ENCODE measurements around the gene INPP4B. TPM values are rescaled to one million over a fixed set of nuclear protein-coding genes. Genes with fewer than 3 reads are reported as not detected.

INPP4B gene
- total RNA-seq, 1 experiment from 2014 or later, result 0.07 TPM

DNA sequence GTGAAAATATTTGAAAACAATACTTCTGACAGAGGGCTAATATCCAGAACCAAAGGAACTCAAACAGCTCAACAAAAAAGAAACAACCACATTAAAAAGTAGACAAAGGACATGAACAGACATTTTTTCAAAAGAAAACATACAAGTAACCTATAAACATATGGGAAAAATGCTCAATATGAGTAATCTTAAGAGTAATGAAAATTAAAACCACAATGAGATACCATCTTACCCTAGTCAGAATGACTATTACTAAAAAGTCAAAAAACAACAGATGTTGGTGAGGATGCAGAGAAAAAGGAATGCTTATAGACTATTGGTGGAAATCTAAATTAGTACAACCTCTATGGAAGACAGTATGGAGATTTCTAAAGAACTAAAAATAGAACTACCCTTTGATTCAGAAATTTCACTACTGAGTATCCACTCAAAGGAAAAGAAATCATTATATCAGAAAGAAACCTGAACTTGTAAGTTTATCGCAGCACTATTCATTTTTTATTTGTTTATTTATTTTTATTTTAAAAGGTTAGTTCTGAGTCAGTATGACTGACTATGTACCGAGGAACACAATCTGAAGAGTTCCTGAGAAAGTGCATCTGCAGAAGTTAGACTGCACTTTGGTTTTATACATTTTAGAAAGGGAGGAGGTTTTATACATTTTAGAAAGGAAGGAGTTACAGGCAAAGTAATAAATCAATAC, 231.3 kb downstream of the INPP4B start:
- Histone ChIP-seq H4K91ac (ENCODE audit: insufficient read length, low read depth, low read length) (no peak overlapping the region), H3K27me3 (ENCODE audit: insufficient read depth, low read length) (no peaks in the 10 kb centered on the region), H3K79me1 (ENCODE audit: insufficient read depth, low read depth, low read length, poor library complexity, severe bottlenecking) (no peaks in the 10 kb centered on the region), H3T11ph (ENCODE audit: low read length) (no peak overlapping the region), H4K20me1 (ENCODE audit: control insufficient read depth, insufficient read depth, insufficient read length) (no peaks in the 10 kb centered on the region), H3K79me2 (ENCODE audit: insufficient read depth, low read length) (no peaks in the 10 kb centered on the region), H2BK15ac (ENCODE audit: low read depth, low read length) (no peak overlapping the region), H3K14ac (ENCODE audit: insufficient read depth, low read length) (no peak overlapping the region), H4K5ac (ENCODE audit: insufficient read length, low read depth, low read length) (no peak overlapping the region), H2BK120ac (ENCODE audit: low read depth, low read length, poor library complexity, severe bottlenecking) (no peak overlapping the region), H2BK12ac (ENCODE audit: insufficient read length, low read depth, low read length) (no peak overlapping the region), H3K56ac (ENCODE audit: insufficient read length, low read depth, low read length) (no peak overlapping the region), H3K23me2 (ENCODE audit: insufficient read length, low read depth, low read length, poor library complexity, severe bottlenecking) (no peaks in the 10 kb centered on the region), H2AFZ (ENCODE audit: low read length) (no peak overlapping the region), H2BK20ac (ENCODE audit: low read depth, low read length, poor library complexity, severe bottlenecking) (no peak overlapping the region), H3K4me2 (ENCODE audit: insufficient read depth, insufficient read length, low read length) (no peak overlapping the region), H3K23ac (ENCODE audit: insufficient read length, low read depth, low read length) (no peak overlapping the region), H3K4me1 (ENCODE audit: insufficient read depth, low read length) (no peaks in the 10 kb centered on the region), H2BK5ac (ENCODE audit: insufficient read length, low read length) (no peak overlapping the region), H3K9me3 (ENCODE audit: control insufficient read depth, low read depth, low read length) (no peaks in the 10 kb centered on the region), H2AK5ac (ENCODE audit: insufficient read length, low read length) (no peak overlapping the region), H3K4ac (ENCODE audit: low read depth, low read length) (no peak overlapping the region), H4K8ac (replicated peaks; ENCODE audit: insufficient read length, low read depth, low read length) (no peak overlapping the region), H3K27ac (ENCODE audit: insufficient read length, low read depth, low read length) (no peak overlapping the region), H3K9ac (ENCODE audit: extremely low read depth, insufficient read length, low read length) (no peak overlapping the region), H3K18ac (ENCODE audit: insufficient read length, low read depth, low read length) (no peak overlapping the region)
- H3K4me3 Mint-ChIP-seq, result no peak overlapping the region
- no peak overlapping the region for H3K27ac Mint-ChIP-seq
- H3K4me1 Mint-ChIP-seq, result peaks cover 0 to 5% of the 10 kb centered on the region in 2 experiments; a peak in 2 of 4 replicates
- no CpG with 5 or more reads among the region's 2 CpGs for WGBS (ENCODE audit: extremely low coverage, insufficient read length, low lambda C conversion rate)
- H3K36me3 Mint-ChIP-seq (ENCODE audit: insufficient read depth in 1 of 3, low read depth in 3 of 3), result no peaks in the 10 kb centered on the region
- H3K27me3 Mint-ChIP-seq (ENCODE audit: low read depth), result no peaks in the 10 kb centered on the region
- DNase-seq, result no peak
- TF ChIP-seq, protein P1, sequence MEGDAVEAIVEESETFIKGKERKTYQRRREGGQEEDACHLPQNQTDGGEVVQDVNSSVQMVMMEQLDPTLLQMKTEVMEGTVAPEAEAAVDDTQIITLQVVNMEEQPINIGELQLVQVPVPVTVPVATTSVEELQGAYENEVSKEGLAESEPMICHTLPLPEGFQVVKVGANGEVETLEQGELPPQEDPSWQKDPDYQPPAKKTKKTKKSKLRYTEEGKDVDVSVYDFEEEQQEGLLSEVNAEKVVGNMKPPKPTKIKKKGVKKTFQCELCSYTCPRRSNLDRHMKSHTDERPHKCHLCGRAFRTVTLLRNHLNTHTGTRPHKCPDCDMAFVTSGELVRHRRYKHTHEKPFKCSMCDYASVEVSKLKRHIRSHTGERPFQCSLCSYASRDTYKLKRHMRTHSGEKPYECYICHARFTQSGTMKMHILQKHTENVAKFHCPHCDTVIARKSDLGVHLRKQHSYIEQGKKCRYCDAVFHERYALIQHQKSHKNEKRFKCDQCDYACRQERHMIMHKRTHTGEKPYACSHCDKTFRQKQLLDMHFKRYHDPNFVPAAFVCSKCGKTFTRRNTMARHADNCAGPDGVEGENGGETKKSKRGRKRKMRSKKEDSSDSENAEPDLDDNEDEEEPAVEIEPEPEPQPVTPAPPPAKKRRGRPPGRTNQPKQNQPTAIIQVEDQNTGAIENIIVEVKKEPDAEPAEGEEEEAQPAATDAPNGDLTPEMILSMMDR (conservative IDR thresholded peaks at IDR 0.05), result no peak
- H3K9me3 Mint-ChIP-seq, result peaks cover 4 to 6% of the 10 kb centered on the region in 2 experiments; a peak in 2 of 5 replicates

Measured in H9 (cell line).